Activated naive CD8-positive, alpha-beta T cell (primary cell): Measurements from ENCODE around the gene CAPN11.

Source experiments
- H3K27ac Mint-ChIP-seq: one replicate; pipeline ENCODE4 v1.8.0; 2021; ENCODE audit warnings: mixed read lengths
- H3K27me3 Mint-ChIP-seq: one replicate; pipeline ENCODE4 v1.8.0; 2021; ENCODE audit warnings: mixed read lengths
- H3K36me3 Mint-ChIP-seq: one replicate; pipeline ENCODE4 v1.8.0; 2021; ENCODE audit warnings: mixed read lengths
- H3K4me1 Mint-ChIP-seq: one replicate; pipeline ENCODE4 v1.8.0; 2021; ENCODE audit warnings: low read depth, mixed read lengths
- H3K4me3 Mint-ChIP-seq: one replicate; pipeline ENCODE4 v1.8.0; 2021; ENCODE audit warnings: mild to moderate bottlenecking, mixed read lengths
- H3K9me3 Mint-ChIP-seq: one replicate; pipeline ENCODE4 v1.8.0; 2021; ENCODE audit warnings: low read depth, mixed read lengths

CAPN11 gene

GRCh38 chr6:44126320-44127149, 32.1 kb upstream of the CAPN11 start:
- H3K36me3 Mint-ChIP-seq = peaks cover 4% of the 10 kb centered on the region
- H3K9me3 Mint-ChIP-seq = no peaks in the 10 kb centered on the region
- peak overlapping the region; percentile 94 for H3K27ac Mint-ChIP-seq
- H3K4me1 Mint-ChIP-seq = peaks cover 54% of the 10 kb centered on the region
- H3K4me3 Mint-ChIP-seq = peak overlapping the region; percentile 88
- no peaks in the 10 kb centered on the region for H3K27me3 Mint-ChIP-seq

- peaks cover 51% of the 10 kb centered on the region for H3K4me1 Mint-ChIP-seq
- peak within 1 kb of the TSS; percentile 88 for H3K4me3 Mint-ChIP-seq
- peak within 1 kb of the TSS; percentile 94 for H3K27ac Mint-ChIP-seq
- H3K36me3 Mint-ChIP-seq = peaks cover 6% of the 10 kb centered on the region
- H3K9me3 Mint-ChIP-seq = no peaks in the 10 kb centered on the region
- H3K27me3 Mint-ChIP-seq = no peaks in the 10 kb centered on the region
Measured at GRCh38 chr6:44127186-44128019, 31.2 kb upstream of the CAPN11 start, which contains the start of the genes MRPL14 and TMEM63B. Gene MRPL14, minus strand, starts transcription at chr6:44127452. Its CDS starts 10,841 bp downstream, at chr6:44116611. Gene TMEM63B, plus strand, starts transcription at chr6:44127554. Its CDS starts 7,031 bp downstream, at chr6:44134585.

GRCh38 chr6:44128020-44128917, 30.4 kb upstream of the CAPN11 start:
- H3K27me3 Mint-ChIP-seq = no peaks in the 10 kb centered on the region
- H3K36me3 Mint-ChIP-seq = peaks cover 5% of the 10 kb centered on the region
- H3K9me3 Mint-ChIP-seq = no peaks in the 10 kb centered on the region
- H3K4me3 Mint-ChIP-seq = peak overlapping the region; percentile 76
- H3K27ac Mint-ChIP-seq = no peak overlapping the region
- H3K4me1 Mint-ChIP-seq = peaks cover 43% of the 10 kb centered on the region

DNA sequence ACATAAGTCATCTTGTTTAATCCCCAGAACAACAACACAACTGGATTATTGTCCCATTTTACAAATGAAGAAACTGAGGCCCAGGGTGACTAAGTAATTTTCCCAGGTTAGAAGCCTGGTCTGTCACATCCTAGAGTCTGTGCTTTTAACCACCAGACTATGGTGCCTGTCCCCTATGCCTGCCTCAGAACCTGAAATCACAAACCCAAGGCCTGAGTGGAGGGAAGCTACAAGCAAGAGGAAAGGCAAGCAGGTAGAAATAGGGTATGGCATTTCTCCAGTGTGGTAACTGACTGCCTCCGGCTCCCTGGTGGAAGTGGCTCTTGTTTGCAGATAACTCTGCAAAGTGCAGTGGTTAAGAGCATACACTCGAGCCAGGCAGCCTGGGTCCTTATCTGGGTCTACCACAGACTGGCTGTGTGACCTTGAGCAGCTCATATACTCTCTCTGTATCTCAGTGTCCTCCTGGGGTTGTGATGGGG, 28.7 kb upstream of the CAPN11 start:
- Mint-ChIP-seq H3K27me3 (no peaks in the 10 kb centered on the region), H3K36me3 (peaks cover 5% of the 10 kb centered on the region), H3K9me3 (no peaks in the 10 kb centered on the region), H3K4me3 (peak overlapping the region; percentile 60), H3K27ac (no peak overlapping the region), H3K4me1 (peaks cover 26% of the 10 kb centered on the region)

GRCh38 chr6:44131892-44132291, 26.7 kb upstream of the CAPN11 start:
- no peaks in the 10 kb centered on the region for H3K9me3 Mint-ChIP-seq
- H3K4me3 Mint-ChIP-seq = no peak overlapping the region
- no peaks in the 10 kb centered on the region for H3K27me3 Mint-ChIP-seq
- H3K27ac Mint-ChIP-seq = no peak overlapping the region
- H3K36me3 Mint-ChIP-seq = peaks cover 4% of the 10 kb centered on the region
- H3K4me1 Mint-ChIP-seq = peaks cover 10% of the 10 kb centered on the region

- Mint-ChIP-seq H3K9me3 (no peaks in the 10 kb centered on the region), H3K27ac (no peak overlapping the region), H3K4me3 (no peak overlapping the region), H3K27me3 (no peaks in the 10 kb centered on the region), H3K36me3 (peaks cover 4% of the 10 kb centered on the region), H3K4me1 (peaks cover 10% of the 10 kb centered on the region)
Measured at GRCh38 chr6:44132476-44132875, 26.1 kb upstream of the CAPN11 start.

DNA sequence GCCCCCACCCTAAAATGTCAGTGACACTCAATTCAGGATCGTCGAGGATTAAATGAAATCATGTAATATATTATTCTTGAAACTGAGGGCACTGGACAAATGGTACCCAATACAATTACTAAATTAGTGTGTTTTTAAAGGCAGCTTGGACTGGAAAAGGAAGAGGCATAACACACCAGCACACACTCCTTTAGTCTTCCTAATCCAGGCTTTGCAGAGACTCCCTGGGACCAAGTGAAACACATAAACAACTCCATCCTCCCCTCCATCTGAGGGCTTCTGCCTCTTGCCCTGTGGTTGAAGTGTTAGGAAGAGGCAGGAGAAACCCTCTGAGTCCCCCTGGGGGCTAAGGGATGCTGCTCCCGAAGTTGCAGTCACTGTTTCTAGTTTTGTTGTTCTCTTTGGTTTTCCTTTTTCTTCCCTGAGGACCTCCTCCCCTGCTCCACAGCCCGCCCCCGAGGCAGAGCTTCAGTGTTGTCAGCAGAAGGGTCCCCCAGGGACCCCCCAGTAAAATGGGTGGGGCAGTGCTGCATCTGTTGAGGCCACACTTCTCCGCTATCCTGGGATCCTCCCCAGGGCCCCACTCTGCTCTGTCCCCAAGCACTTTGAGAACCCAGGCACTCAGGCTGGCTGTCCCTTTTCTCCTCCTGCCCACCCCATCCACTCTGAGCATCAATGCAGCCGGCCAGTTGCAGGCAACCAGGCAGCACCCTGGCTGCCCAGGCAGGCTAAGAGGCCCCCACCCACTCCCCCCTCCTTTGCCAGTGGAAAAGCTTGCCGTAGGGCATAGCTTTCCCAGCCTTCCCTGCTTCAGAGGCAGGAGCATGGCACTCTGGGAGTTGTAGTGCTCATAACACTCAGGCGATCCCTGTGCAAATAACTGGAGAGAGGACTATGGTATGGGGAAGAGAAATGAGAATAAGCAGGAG, 25.4 kb upstream of the CAPN11 start:
- no peaks in the 10 kb centered on the region for H3K27me3 Mint-ChIP-seq
- no peaks in the 10 kb centered on the region for H3K9me3 Mint-ChIP-seq
- H3K4me3 Mint-ChIP-seq = no peak overlapping the region
- H3K27ac Mint-ChIP-seq = no peak overlapping the region
- H3K36me3 Mint-ChIP-seq = peaks cover 4% of the 10 kb centered on the region
- H3K4me1 Mint-ChIP-seq = peaks cover 10% of the 10 kb centered on the region

- H3K4me1 Mint-ChIP-seq = peaks cover 7% of the 10 kb centered on the region
- no peaks in the 10 kb centered on the region for H3K9me3 Mint-ChIP-seq
- peaks cover 4% of the 10 kb centered on the region for H3K36me3 Mint-ChIP-seq
- H3K27ac Mint-ChIP-seq = no peak overlapping the region
- no peak overlapping the region for H3K4me3 Mint-ChIP-seq
- H3K27me3 Mint-ChIP-seq = no peaks in the 10 kb centered on the region
Measured at GRCh38 chr6:44133981-44134711, 24.5 kb upstream of the CAPN11 start.

DNA sequence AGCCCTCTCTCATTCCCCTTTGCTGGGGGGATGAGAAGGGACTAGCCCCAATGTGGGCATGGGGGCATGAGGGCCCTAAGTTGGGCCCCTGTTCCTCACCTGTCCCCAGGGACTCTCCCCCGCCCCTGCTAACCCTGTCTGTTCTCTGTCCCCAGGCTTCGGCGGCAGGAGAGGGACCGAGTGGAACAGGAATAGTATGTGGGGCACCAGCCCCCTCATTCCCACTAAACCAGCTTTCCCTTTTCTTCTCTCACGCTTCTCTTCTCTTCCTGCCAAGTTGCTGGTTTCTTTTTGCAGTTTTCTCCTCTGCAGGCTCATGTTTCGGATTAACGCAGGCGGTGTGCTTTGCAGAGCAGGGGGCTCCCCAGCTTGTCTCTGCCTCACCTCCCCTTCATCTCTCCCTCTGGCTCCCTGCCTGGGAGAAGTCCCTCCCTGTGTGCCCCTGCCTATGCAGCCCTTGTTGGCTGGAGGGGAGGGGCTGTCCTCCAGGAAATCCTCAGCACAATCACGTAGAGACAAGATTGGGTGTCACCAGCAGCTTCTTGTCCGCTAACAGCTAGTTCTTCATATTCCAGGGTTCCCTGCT, 23.4 kb upstream of the CAPN11 start:
- Mint-ChIP-seq H3K27me3 (no peaks in the 10 kb centered on the region), H3K27ac (no peak overlapping the region), H3K9me3 (no peaks in the 10 kb centered on the region), H3K4me1 (peaks cover 3% of the 10 kb centered on the region), H3K4me3 (no peak overlapping the region), H3K36me3 (peaks cover 4% of the 10 kb centered on the region)

- Mint-ChIP-seq H3K36me3 (peaks cover 4% of the 10 kb centered on the region), H3K4me1 (peaks cover 3% of the 10 kb centered on the region), H3K9me3 (no peaks in the 10 kb centered on the region), H3K27me3 (no peaks in the 10 kb centered on the region), H3K27ac (no peak overlapping the region), H3K4me3 (no peak overlapping the region)
Measured at GRCh38 chr6:44135875-44136274, 22.7 kb upstream of the CAPN11 start.

DNA sequence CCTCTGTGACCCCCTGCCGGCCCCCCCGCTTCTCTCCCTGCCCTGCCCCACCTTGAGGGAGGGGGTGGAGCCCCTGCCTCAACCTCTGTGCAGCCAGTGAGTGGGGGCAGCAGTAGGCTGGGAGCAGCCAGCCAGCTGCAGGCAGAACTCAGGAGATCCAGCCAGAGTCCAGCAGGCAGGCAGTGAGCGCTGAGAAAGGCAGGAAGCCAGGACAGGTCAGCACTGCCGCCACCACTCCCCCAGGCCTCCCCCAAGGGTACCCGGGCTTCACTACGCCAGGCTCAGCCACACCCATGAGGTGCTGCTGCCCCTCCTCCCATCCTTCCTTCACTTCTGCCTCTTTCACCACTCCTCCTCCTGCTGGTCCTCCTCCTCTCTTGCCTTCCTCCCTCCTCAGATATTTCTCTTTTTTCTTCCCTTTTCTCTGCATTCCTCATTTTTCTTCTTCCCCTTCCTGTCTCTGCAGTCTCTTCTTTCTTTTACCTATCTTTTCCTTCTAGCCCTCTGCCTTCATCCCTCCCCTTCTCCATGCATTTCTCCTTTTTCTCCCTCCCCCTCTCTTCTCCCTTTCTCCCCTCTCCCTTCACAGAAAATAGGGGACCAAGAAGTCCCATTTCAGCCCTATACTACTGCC, 19.8 kb upstream of the CAPN11 start:
- H3K27ac Mint-ChIP-seq = no peak overlapping the region
- no peak overlapping the region for H3K4me3 Mint-ChIP-seq
- no peaks in the 10 kb centered on the region for H3K27me3 Mint-ChIP-seq
- no peaks in the 10 kb centered on the region for H3K9me3 Mint-ChIP-seq
- H3K36me3 Mint-ChIP-seq = peaks cover 2% of the 10 kb centered on the region
- no peaks in the 10 kb centered on the region for H3K4me1 Mint-ChIP-seq

GRCh38 chr6:44139351-44139743, 19.3 kb upstream of the CAPN11 start:
- H3K9me3 Mint-ChIP-seq = no peaks in the 10 kb centered on the region
- H3K27me3 Mint-ChIP-seq = no peaks in the 10 kb centered on the region
- no peaks in the 10 kb centered on the region for H3K4me1 Mint-ChIP-seq
- no peak overlapping the region for H3K4me3 Mint-ChIP-seq
- no peak overlapping the region for H3K27ac Mint-ChIP-seq
- H3K36me3 Mint-ChIP-seq = peaks cover 2% of the 10 kb centered on the region
